ENCODE data around the gene SOX6. TPM values are rescaled to one million over a fixed set of nuclear protein-coding genes. Genes with fewer than 3 reads are reported as not detected.

The SOX6 gene
- total RNA-seq, 2 experiments from 2014 or later, result 0.13 TPM; not detected in 1

DNA sequence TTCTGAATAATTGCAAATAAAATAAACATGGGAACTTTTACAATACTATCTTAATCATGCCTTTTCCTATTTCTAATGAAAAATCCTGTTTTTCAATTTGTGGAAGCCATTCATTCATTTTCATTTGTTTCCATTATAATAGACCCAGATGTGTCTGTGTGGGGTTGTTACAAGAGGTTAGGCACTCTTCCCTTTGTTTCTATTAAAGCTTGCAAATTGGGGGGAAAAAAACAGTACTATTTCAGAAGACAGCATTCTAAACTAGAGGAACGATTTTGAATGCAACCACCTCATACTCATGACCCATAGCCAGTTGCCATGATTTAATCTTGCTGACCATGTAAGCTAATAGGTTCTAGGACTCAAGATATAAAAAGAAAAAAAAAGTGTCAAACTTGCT is 175.5 kb downstream of the SOX6 start:
- intact Hi-C loops (cut with micrococcal nuclease; ENCODE audit: unreplicated experiment), result no loop called here
- POLR2A ChIA-PET, result no interaction called here
- no peaks in the 10 kb centered on the region for H3K79me2 ChIP-seq (ENCODE audit: insufficient read depth, low read depth, low read length)
- no peaks in the 10 kb centered on the region for H3K4me1 ChIP-seq (ENCODE audit: insufficient read depth, low read length, poor library complexity, severe bottlenecking)
- no peak overlapping the region for H3K27ac ChIP-seq (ENCODE audit: low read depth, low read length, poor library complexity, severe bottlenecking)
- H4K20me1 ChIP-seq (ENCODE audit: insufficient read depth, low read length), result no peaks in the 10 kb centered on the region
- no peak overlapping the region for H2AFZ ChIP-seq (ENCODE audit: low read length)
- CTCF ChIA-PET (ENCODE audit: unreplicated experiment), result no interaction called here
- no peaks in the 10 kb centered on the region for H3K9me2 ChIP-seq (ENCODE audit: insufficient read depth, low read length)
- no peaks in the 10 kb centered on the region for H3K36me3 ChIP-seq (ENCODE audit: insufficient read depth, low read length)
- TF ChIP-seq EZH2phosphoT487 (IDR thresholded peaks at IDR 0.05; ENCODE audit: borderline replicate concordance, low read depth, low read length) (no peak), CTCF (conservative IDR thresholded peaks at IDR 0.05; ENCODE audit: low read length) (no peak)
- no peaks in the 10 kb centered on the region for H3K9me3 ChIP-seq (ENCODE audit: low read length)
- no TSS peak for BruUV-seq (replicated peaks)
- H3K4me3 ChIP-seq (ENCODE audit: low read depth, low read length, poor library complexity, severe bottlenecking), result no peak overlapping the region
- DNase-seq (ENCODE audit: low spot score), result no peak
- no peak overlapping the region for H3K4me2 ChIP-seq (ENCODE audit: low read length)

DNA sequence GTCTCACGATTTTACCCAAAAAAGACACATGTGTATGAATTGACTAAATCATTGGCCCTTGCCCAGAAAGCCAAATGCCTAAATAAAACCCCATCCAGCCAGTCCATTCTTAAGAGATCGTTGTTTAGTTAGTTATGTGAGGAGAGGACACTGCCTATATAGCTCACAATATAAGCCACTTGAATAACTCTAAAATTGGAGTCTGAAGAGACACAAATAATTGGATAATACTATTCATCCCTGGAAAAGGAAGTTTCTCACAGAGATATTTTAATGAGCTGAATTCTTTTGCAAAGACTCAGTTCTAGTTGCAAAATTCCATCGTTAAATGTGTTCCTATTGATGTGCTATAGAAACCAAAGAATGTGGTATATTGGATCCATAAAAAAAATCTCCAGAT is 176.7 kb downstream of the SOX6 start:
- intact Hi-C loops (cut with micrococcal nuclease; ENCODE audit: unreplicated experiment), result no loop called here
- DNase-seq (ENCODE audit: low spot score), result no peak
- CTCF ChIA-PET (ENCODE audit: unreplicated experiment), result no interaction called here
- Histone ChIP-seq H3K79me2 (ENCODE audit: insufficient read depth, low read depth, low read length) (no peaks in the 10 kb centered on the region), H3K9me2 (ENCODE audit: insufficient read depth, low read length) (no peaks in the 10 kb centered on the region), H3K9me3 (ENCODE audit: low read length) (no peaks in the 10 kb centered on the region), H4K20me1 (ENCODE audit: insufficient read depth, low read length) (no peaks in the 10 kb centered on the region), H3K4me3 (ENCODE audit: low read depth, low read length, poor library complexity, severe bottlenecking) (no peak overlapping the region), H3K4me2 (ENCODE audit: low read length) (no peak overlapping the region), H3K36me3 (ENCODE audit: insufficient read depth, low read length) (no peaks in the 10 kb centered on the region), H3K27ac (ENCODE audit: low read depth, low read length, poor library complexity, severe bottlenecking) (no peak overlapping the region), H2AFZ (ENCODE audit: low read length) (no peak overlapping the region), H3K4me1 (ENCODE audit: insufficient read depth, low read length, poor library complexity, severe bottlenecking) (no peaks in the 10 kb centered on the region)
- no TSS peak for BruUV-seq (replicated peaks)
- TF ChIP-seq CTCF (conservative IDR thresholded peaks at IDR 0.05; ENCODE audit: low read length), result no peak
- no peak for TF ChIP-seq EZH2phosphoT487 (IDR thresholded peaks at IDR 0.05; ENCODE audit: borderline replicate concordance, low read depth, low read length)
- POLR2A ChIA-PET, result no interaction called here

DNA sequence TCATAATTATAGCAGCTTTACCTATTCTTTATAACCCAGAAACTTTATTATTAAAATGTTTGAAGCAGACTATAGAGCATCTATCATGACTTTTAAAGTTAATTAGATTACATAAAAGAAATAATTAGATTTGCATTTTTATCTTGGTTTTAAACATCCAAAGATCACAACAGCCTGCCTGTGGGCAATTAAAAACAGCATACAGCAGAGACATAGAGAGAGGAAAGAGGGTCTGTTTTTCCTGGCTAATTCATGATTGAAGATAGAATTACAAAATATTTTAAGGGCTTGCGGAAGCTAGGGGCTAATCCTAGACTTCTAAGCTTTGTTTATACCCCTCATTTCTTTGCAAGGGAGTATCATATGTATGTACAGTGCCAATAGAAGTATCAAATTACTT is 178.1 kb downstream of the SOX6 start:
- H3K9me2 ChIP-seq (ENCODE audit: insufficient read depth, low read length), result no peaks in the 10 kb centered on the region
- POLR2A ChIA-PET, result interaction anchor here (0.6 kb wide), 1 partner anchor 15 kb away, joined by 4 read pairs; no protein-coding TSS in a partner anchor
- H3K4me1 ChIP-seq (ENCODE audit: insufficient read depth, low read length, poor library complexity, severe bottlenecking), result no peaks in the 10 kb centered on the region
- no peak overlapping the region for H3K4me2 ChIP-seq (ENCODE audit: low read length)
- DNase-seq (ENCODE audit: low spot score), result no peak
- no peaks in the 10 kb centered on the region for H3K9me3 ChIP-seq (ENCODE audit: low read length)
- H2AFZ ChIP-seq (ENCODE audit: low read length), result no peak overlapping the region
- no peaks in the 10 kb centered on the region for H4K20me1 ChIP-seq (ENCODE audit: insufficient read depth, low read length)
- no peaks in the 10 kb centered on the region for H3K36me3 ChIP-seq (ENCODE audit: insufficient read depth, low read length)
- CTCF ChIA-PET (ENCODE audit: unreplicated experiment), result no interaction called here
- no peak overlapping the region for H3K27ac ChIP-seq (ENCODE audit: low read depth, low read length, poor library complexity, severe bottlenecking)
- H3K79me2 ChIP-seq (ENCODE audit: insufficient read depth, low read depth, low read length), result no peaks in the 10 kb centered on the region
- no TSS peak for BruUV-seq (replicated peaks)
- no peak overlapping the region for H3K4me3 ChIP-seq (ENCODE audit: low read depth, low read length, poor library complexity, severe bottlenecking)
- intact Hi-C loops (cut with micrococcal nuclease; ENCODE audit: unreplicated experiment), result no loop called here
- TF ChIP-seq EZH2phosphoT487 (IDR thresholded peaks at IDR 0.05; ENCODE audit: borderline replicate concordance, low read depth, low read length) (no peak), CTCF (conservative IDR thresholded peaks at IDR 0.05; ENCODE audit: low read length) (no peak)

Data from OCI-LY7 (cell line).